RPMI7951 (cell line): ENCODE measurements around the gene ANGPTL4. TPM values are rescaled to one million over a fixed set of nuclear protein-coding genes. Genes with fewer than 3 reads are reported as not detected.
"Not testable (repeated sequence)": the region's sequence is repeated elsewhere in the genome, so short reads cannot be mapped to it uniquely, and the experiment has no call there.

Experiments used
- DNase-seq: peaks from one replicate; pipeline ENCODE4 v3.0.0-alpha.2; 2012; ENCODE audit warnings: low read depth
- total RNA-seq: library from RNA; depleted of rRNA; stranded (reverse); fragments of >200 nt; shearing (Covaris generic); gene quantifications from 2 replicates; pipeline ENCODE4 v1.2.3, GENCODE V29; 2014

The ANGPTL4 gene
- total RNA-seq, 1 experiment from 2014 or later: 9.0 TPM

- peak; percentile 100 for DNase-seq
Observed at GRCh38 chr19:8389891-8390616, 26.1 kb downstream of the ANGPTL4 start, which contains the start of gene RAB11B. TSS of gene RAB11B (plus strand) at chr19:8390360. CDS start at chr19:8390417, 57 bp downstream.

- peak; percentile 82 for DNase-seq
Observed at GRCh38 chr19:8390617-8390981, 26.6 kb downstream of the ANGPTL4 start.

GRCh38 chr19:8391198-8392016, 27.5 kb downstream of the ANGPTL4 start:
- no peak for DNase-seq

GRCh38 chr19:8392017-8392591, 28.1 kb downstream of the ANGPTL4 start:
- no peak for DNase-seq

- no peak for DNase-seq
Observed at GRCh38 chr19:8393192-8393870, 29.4 kb downstream of the ANGPTL4 start.

- DNase-seq: no peak
Observed at GRCh38 chr19:8393871-8394250, 29.9 kb downstream of the ANGPTL4 start.

GRCh38 chr19:8395621-8396082, 31.7 kb downstream of the ANGPTL4 start:
- no peak for DNase-seq

- no peak for DNase-seq
Observed at GRCh38 chr19:8396185-8396562, 32.2 kb downstream of the ANGPTL4 start.

- peak; percentile 54 for DNase-seq
Observed at GRCh38 chr19:8396563-8397203, 32.7 kb downstream of the ANGPTL4 start.

- DNase-seq: no peak
Observed at GRCh38 chr19:8397271-8397670, 33.3 kb downstream of the ANGPTL4 start.

- DNase-seq: no peak
Observed at GRCh38 chr19:8397746-8398310, 33.9 kb downstream of the ANGPTL4 start.

- no peak for DNase-seq
Observed at GRCh38 chr19:8398311-8398771, 34.4 kb downstream of the ANGPTL4 start.

GRCh38 chr19:8399681-8400188, 35.8 kb downstream of the ANGPTL4 start:
- DNase-seq: no peak

GRCh38 chr19:8401981-8402411, 38.0 kb downstream of the ANGPTL4 start:
- no peak for DNase-seq

- no peak for DNase-seq
Observed at GRCh38 chr19:8403098-8403819, 39.3 kb downstream of the ANGPTL4 start.

GRCh38 chr19:8403820-8404109, 39.8 kb downstream of the ANGPTL4 start:
- no peak for DNase-seq

GRCh38 chr19:8404391-8405151, 40.6 kb downstream of the ANGPTL4 start:
- DNase-seq: no peak

- DNase-seq: not testable (repeated sequence)
Observed at GRCh38 chr19:8410718-8411117, 46.8 kb downstream of the ANGPTL4 start.

GRCh38 chr19:8412783-8413628, 49.1 kb downstream of the ANGPTL4 start, which contains the start of gene MARCHF2:
TSS of gene MARCHF2 (plus strand) at chr19:8413305. CDS start at chr19:8421841, 8,536 bp downstream.
- peak; percentile 94 for DNase-seq
